Stimulated activated naive CD8-positive, alpha-beta T cell treated with anti-CD3 and anti-CD28 coated beads, Interleukin-15, Interleukin-2, amounts not matched to agents 100 ng/mL and 50 ng/mL, for 24 hours (primary cell): Measurements from ENCODE around the gene TGIF2.

ENCODE experiments used
- H3K27ac Mint-ChIP-seq: one replicate; pipeline ENCODE4 v1.8.0; 2021; ENCODE audit warnings: mild to moderate bottlenecking, mixed read lengths
- H3K27me3 Mint-ChIP-seq: one replicate; pipeline ENCODE4 v1.8.0; 2021; ENCODE audit warnings: mixed read lengths
- H3K36me3 Mint-ChIP-seq: one replicate; pipeline ENCODE4 v1.8.0; 2021; ENCODE audit warnings: low read depth, mixed read lengths
- H3K4me1 Mint-ChIP-seq: one replicate; pipeline ENCODE4 v1.8.0; 2021; ENCODE audit warnings: low read depth, mixed read lengths
- H3K4me3 Mint-ChIP-seq: one replicate; pipeline ENCODE4 v1.8.0; 2021; ENCODE audit warnings: mild to moderate bottlenecking, mixed read lengths
- H3K9me3 Mint-ChIP-seq: one replicate; pipeline ENCODE4 v1.8.0; 2021; ENCODE audit warnings: mixed read lengths

The TGIF2 gene

DNA sequence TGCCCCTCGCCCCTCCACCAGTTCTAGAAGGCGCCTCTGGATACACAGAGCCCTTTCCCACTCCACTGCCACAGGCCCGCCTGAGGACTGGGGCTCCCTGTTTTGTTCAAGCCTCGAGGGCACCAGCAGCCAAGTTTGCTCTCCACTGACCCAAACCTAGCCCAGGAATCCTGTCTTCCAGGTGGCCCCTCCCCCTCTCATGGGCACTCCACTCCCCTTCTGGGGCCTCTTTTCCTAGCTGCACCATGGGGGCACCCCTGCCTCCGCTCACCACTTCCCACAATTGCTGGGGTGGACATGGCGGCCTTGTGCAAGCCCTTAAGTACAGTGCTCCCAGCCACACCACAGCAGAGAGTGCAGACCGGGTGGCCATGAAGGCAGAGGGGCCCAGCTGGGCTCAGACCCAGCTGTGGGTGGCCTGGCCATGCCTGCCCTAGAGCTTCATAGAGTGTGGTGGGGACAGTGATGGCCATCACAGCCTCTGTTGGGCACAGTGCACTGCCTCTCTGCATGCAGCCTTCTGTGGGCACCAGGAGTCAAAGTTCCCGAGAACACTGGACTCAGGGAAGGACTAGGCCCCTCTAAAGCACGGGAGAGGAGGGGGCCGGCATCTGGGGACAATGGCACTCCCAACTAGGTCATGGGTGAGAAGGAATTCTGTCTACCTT, 30.7 kb upstream of the TGIF2 start:
- H3K36me3 Mint-ChIP-seq: no peaks in the 10 kb centered on the region
- peaks cover 3% of the 10 kb centered on the region for H3K4me1 Mint-ChIP-seq
- H3K9me3 Mint-ChIP-seq: no peaks in the 10 kb centered on the region
- H3K4me3 Mint-ChIP-seq: no peak overlapping the region
- H3K27ac Mint-ChIP-seq: no peak overlapping the region
- H3K27me3 Mint-ChIP-seq: no peaks in the 10 kb centered on the region

DNA sequence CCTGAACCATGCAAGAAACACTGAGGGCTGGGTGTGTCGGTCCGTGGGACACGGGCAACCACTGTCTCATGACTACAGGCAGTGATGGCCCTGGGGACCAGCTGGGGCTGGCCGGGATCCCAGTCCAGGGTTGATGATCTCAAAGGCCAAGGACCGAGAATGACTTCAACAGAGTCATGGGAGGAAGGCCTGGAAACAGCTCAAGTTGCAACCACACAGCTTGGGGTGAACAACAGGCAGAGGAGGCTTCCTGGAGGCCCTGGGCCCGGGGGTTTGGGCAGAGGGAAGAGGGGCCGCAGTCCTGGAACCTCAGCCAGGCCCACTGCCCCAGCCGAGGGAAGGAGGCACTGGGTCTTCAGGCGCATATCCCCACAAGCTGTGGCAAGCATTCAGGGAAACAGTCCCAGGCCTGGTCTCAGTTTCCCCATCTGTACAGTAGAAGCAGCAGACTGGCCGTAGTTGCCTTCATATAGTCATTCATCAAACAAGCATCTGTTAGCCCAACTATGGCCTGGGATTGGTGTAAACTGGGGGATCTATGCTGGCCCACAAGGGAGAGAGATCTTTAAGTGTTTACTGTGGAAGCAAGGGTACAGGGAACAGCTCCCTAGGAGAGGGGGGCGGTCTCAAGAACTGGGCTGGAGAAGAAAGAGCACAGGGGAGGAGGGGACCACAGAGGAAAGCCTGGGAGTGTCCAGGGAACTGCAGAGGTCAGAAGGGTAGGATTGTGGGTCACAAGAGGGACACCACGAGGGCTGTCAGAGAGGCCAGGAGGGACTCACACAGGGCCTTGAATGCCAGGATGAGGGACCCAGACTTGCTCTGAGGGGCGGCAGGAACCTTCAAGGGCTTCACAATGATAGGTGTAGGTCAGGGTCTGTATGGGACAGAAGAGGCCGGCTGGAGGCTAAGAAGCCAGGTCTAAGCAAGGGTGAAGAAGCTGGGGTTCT, 29.9 kb upstream of the TGIF2 start:
- no peaks in the 10 kb centered on the region for H3K27me3 Mint-ChIP-seq
- H3K36me3 Mint-ChIP-seq: no peaks in the 10 kb centered on the region
- no peak overlapping the region for H3K27ac Mint-ChIP-seq
- H3K9me3 Mint-ChIP-seq: no peaks in the 10 kb centered on the region
- peaks cover 3% of the 10 kb centered on the region for H3K4me1 Mint-ChIP-seq
- no peak overlapping the region for H3K4me3 Mint-ChIP-seq

DNA sequence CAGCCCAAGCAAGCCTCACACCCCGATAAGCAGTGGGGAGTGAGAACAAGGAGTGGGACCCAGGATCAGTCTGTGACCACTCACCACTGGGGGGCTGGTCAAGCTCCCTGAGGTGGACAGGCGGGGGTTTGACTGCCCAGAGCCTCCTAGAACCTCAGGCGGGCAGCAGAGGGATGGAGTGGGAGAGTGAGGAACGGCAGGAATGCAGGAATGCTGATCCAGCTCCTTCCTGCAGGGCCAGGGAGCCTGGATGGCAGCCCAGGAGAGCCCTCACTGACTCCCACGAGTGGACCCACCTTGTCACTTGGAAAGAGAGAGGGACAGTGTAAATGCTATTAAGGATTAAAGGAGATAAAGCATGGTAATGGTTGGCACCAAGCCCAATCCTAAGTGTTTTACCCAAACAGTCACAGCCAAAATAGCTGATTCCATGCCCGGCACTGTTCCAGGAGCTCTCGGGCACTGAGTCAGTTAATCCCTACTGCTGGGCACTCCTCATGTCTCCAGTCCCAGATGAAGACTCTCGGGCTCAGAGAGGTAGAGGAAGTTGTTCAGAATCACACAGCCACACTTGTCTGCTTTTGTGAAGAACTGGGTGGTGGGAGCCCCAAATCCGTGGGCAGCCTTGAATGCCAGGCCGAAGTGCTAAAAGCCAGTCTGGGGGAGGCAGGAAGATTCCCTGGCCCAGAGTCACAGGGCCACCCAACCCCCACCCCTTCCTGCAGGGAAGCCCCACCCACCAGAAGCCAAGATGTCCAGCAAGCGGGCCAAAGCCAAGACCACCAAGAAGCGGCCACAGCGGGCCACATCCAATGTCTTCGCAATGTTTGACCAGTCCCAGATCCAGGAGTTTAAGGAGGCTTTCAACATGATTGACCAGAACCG, 29.0 kb upstream of the TGIF2 start:
- H3K9me3 Mint-ChIP-seq: no peaks in the 10 kb centered on the region
- H3K4me1 Mint-ChIP-seq: peaks cover 3% of the 10 kb centered on the region
- no peaks in the 10 kb centered on the region for H3K36me3 Mint-ChIP-seq
- H3K27me3 Mint-ChIP-seq: no peaks in the 10 kb centered on the region
- H3K4me3 Mint-ChIP-seq: no peak overlapping the region
- no peak overlapping the region for H3K27ac Mint-ChIP-seq

DNA sequence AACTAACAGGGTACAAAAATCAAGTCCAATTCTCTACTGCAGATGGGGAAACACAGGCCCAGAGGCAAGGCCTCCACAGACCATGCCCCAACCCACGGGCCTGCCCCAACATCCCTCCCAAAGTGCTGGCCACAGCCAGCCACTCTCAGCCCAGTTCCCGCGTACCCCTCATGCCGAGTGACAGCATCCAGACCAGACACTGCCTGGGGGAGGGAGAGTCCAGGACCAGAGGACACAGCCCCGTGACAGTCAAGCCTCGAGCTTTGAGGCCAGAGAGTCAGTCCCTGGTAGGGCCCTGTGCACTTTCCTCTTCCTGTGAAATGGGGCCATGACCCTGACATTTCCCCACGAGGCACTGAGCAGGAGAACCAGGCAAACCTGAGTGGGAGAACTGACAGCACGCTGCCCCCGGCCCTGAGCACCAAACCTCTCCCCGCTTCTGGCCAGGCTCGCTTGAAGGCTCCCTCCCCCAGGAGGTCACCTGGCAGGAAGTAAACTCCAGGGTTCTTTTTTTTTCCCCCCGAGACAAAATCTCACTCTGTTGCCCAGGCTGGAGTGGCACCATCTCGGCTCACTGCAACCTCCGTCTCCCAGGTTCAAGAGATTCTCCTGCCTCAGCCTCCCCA, 27.2 kb upstream of the TGIF2 start:
- Mint-ChIP-seq H3K27me3 (no peaks in the 10 kb centered on the region), H3K27ac (no peak overlapping the region), H3K4me3 (no peak overlapping the region), H3K4me1 (no peaks in the 10 kb centered on the region), H3K36me3 (no peaks in the 10 kb centered on the region), H3K9me3 (no peaks in the 10 kb centered on the region)

DNA sequence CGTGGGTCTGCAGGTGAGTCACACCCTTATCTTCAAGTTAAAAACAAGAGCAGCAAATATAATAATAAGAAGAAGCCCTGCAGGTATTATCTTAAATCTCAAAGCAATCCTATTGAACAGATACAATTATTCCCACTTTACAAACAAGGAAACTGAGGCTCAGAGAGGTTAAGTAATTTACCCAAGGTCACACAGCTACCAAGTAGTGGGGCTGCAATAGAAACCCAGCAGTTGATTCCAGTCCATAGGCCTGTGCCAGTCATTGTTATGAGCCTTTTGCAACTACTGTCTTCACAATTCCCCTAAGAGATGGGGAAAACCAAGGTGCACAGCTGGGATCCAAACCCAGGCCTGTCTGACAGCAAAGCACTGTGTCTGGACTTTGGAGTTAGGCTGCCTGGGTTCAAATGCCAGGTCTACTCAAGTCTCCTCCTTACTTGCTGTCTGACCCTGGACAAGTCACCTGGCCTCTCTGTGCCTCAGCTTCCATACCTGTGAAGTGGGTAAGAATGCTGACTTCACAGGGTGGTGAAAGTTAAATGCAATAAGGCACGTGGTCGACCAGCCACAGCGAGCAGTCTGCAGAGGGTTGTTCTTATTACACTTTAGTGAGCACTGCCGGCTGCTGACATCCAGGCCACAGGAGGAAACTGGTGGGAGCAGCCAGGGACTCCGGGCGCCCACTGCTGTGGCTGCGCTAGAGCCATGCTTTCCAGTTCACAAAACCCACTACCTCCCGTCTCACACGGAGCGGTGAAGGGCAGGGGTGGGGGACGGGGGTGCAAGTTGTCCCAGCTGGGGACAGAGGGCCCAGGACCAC, 26.0 kb upstream of the TGIF2 start:
- Mint-ChIP-seq H3K27me3 (no peaks in the 10 kb centered on the region), H3K4me3 (no peak overlapping the region), H3K36me3 (no peaks in the 10 kb centered on the region), H3K4me1 (no peaks in the 10 kb centered on the region), H3K9me3 (no peaks in the 10 kb centered on the region), H3K27ac (no peak overlapping the region)

DNA sequence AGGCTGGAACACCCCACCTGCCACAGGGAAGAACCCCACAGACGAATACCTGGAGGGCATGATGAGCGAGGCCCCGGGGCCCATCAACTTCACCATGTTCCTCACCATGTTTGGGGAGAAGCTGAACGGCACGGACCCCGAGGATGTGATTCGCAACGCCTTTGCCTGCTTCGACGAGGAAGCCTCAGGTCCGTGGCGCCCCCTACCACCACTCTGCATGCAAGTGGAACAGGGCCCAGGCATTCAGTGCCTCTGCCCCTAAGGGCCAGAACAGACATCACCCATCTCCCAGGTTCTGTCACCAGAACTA, 25.4 kb upstream of the TGIF2 start:
- H3K4me1 Mint-ChIP-seq: no peaks in the 10 kb centered on the region
- no peak overlapping the region for H3K27ac Mint-ChIP-seq
- no peaks in the 10 kb centered on the region for H3K27me3 Mint-ChIP-seq

DNA sequence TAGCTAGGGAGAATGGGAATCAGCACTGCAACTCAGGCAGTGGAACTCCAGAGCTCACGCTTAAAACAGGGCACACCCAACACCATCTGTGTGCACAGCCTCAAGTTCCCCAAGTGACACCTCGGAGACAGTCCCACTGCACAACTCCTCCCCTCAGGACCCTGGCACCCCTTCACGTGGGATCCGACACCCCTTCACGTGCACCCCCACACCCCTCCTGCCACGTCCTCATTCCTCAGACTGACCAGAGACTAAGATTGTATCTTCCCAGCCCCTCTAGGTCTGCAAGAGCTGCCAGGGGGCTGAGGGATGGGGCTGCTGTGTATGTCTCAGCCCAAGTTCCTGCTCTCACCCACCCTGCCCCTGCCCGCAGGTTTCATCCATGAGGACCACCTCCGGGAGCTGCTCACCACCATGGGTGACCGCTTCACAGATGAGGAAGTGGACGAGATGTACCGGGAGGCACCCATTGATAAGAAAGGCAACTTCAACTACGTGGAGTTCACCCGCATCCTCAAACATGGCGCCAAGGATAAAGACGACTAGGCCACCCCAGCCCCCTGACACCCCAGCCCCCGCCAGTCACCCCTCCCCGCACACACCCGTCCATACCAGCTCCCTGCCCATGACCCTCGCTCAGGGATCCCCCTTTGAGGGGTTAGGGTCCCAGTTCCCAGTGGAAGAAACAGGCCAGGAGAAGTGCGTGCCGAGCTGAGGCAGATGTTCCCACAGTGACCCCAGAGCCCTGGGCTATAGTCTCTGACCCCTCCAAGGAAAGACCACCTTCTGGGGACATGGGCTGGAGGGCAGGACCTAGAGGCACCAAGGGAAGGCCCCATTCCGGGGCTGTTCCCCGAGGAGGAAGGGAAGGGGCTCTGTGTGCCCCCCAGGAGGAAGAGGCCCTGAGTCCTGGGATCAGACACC, 24.4 kb upstream of the TGIF2 start:
- H3K4me1 Mint-ChIP-seq: no peaks in the 10 kb centered on the region
- H3K27me3 Mint-ChIP-seq: no peaks in the 10 kb centered on the region
- no peaks in the 10 kb centered on the region for H3K36me3 Mint-ChIP-seq
- no peak overlapping the region for H3K4me3 Mint-ChIP-seq
- no peak overlapping the region for H3K27ac Mint-ChIP-seq
- H3K9me3 Mint-ChIP-seq: no peaks in the 10 kb centered on the region

More for the DNA sequence above, 25.4 kb upstream of the TGIF2 start:
- no peaks in the 10 kb centered on the region for H3K36me3 Mint-ChIP-seq
- H3K4me3 Mint-ChIP-seq: no peak overlapping the region
- H3K9me3 Mint-ChIP-seq: no peaks in the 10 kb centered on the region

DNA sequence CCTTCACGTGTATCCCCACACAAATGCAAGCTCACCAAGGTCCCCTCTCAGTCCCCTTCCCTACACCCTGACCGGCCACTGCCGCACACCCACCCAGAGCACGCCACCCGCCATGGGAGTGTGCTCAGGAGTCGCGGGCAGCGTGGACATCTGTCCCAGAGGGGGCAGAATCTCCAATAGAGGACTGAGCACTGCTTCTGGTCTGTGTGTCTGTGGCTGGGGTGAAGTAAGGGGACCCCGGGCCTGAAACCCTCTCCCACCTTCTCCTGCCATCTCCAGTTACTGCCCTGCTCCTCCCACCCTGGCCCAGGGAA, 23.8 kb upstream of the TGIF2 start:
- no peaks in the 10 kb centered on the region for H3K27me3 Mint-ChIP-seq
- no peaks in the 10 kb centered on the region for H3K4me1 Mint-ChIP-seq
- no peaks in the 10 kb centered on the region for H3K9me3 Mint-ChIP-seq
- H3K27ac Mint-ChIP-seq: no peak overlapping the region
- no peaks in the 10 kb centered on the region for H3K36me3 Mint-ChIP-seq
- no peak overlapping the region for H3K4me3 Mint-ChIP-seq

DNA sequence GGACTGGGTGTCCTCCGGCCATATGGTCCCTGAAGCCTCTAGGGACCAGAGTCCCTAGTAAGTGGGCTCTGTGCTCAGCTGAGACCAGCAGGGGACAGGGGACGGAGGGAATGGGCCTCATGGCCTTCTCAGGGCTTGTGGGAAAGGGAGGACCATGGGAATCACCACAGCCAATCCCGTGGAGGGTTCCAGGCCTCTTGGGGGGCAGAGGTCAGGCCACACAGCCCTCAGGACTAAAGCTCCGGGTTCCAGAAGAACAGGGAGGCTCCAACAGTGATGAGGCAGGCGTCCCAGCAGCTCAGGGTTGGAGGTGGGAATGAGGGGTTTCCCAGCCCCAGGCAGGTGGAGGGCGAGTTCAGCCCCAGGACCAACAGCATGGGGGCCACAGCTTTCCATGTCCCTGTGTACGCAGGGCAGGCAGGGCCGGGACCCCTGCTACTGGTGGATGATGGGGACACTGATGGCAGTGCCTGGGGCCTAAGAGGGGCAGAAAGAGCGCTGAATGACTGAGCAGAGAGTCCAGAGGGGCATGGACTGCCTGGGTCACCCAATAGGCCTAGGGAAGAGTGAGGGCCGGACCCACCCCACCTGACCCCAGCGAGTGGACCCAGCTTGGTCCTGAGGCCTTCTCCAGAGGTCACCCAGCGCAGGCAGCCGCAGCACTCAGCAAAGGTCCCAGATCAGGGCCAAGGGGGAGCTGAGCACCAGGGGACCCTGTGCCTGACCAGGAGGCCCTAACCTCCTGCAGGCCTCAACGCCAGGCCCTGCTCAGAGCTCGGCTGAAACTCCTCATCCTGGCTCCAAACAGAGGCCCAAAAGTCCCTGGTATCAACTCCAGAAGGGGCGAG, 23.2 kb upstream of the TGIF2 start:
- no peaks in the 10 kb centered on the region for H3K36me3 Mint-ChIP-seq
- no peak overlapping the region for H3K4me3 Mint-ChIP-seq
- no peaks in the 10 kb centered on the region for H3K9me3 Mint-ChIP-seq
- H3K27me3 Mint-ChIP-seq: no peaks in the 10 kb centered on the region
- H3K4me1 Mint-ChIP-seq: no peaks in the 10 kb centered on the region
- no peak overlapping the region for H3K27ac Mint-ChIP-seq

DNA sequence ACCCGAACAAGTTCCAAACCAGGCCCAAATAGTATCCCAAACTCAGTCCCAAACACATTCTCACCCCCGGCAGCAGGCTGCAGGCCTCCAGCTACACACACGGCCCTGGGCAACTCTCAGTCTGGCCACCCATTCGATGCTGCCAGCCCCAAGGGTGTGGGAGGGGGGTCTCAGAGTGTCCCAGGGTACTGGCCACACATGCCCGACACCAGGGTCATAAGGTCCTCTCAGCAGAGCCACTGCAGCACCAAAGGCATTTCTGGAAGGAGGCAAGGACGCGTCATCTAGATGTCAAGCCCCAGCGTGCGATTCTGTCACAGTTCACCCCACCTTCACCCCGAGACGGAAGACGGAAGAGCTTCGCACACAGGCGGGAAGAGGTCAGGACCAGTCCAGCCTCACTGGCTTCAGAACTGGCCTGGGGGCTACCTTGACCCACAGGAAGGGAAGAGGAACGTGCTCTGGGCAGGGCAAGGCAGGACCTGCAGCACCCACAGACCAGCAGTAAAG, 22.6 kb upstream of the TGIF2 start:
- H3K4me1 Mint-ChIP-seq: no peaks in the 10 kb centered on the region
- H3K27me3 Mint-ChIP-seq: no peaks in the 10 kb centered on the region
- H3K4me3 Mint-ChIP-seq: no peak overlapping the region
- H3K9me3 Mint-ChIP-seq: no peaks in the 10 kb centered on the region
- H3K27ac Mint-ChIP-seq: no peak overlapping the region
- H3K36me3 Mint-ChIP-seq: no peaks in the 10 kb centered on the region

DNA sequence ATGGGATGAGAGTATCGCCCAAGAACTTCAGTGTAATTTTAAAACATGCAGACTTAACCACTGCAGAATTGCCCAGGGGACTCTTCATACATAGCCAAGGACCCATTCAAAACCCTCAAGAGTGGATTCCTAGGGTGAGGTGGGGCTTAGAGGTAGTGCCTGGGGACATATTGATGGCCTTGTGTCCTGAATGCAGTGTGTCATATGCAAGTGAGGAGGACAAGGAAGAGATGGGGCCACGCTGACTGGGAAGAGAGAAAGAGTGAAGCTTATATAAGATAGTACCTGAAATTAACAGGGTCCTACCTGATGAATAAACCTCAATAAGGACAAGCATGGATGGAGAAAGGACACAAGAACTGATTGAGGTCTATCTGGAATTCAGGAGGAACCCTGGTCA, 18.1 kb upstream of the TGIF2 start:
- Mint-ChIP-seq H3K36me3 (no peaks in the 10 kb centered on the region), H3K27ac (no peak overlapping the region), H3K27me3 (no peaks in the 10 kb centered on the region), H3K4me3 (no peak overlapping the region), H3K9me3 (no peaks in the 10 kb centered on the region), H3K4me1 (peaks cover 9% of the 10 kb centered on the region)

DNA sequence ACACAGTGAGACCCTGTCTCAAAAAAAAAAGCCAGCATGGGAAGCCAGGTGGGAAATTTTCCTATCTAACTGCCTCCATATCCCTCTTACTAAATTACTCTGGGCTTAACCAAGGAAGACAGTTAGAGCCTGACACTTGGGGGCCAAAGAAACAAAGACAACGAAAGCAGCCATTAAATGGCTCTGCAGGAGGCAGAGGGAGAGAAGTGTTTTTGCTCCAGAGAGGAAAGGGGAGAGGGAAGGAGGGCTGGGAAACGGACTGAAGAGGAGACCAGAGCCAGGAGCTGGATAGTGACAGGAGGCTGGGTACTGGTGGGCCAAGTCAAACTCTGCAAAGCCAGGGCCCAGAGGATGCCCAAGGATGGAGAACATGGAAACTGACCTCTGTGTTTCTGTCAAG, 10.7 kb upstream of the TGIF2 start:
- peaks cover 3% of the 10 kb centered on the region for H3K4me1 Mint-ChIP-seq

More for the DNA sequence above, 10.7 kb upstream of the TGIF2 start:
- H3K9me3 Mint-ChIP-seq: no peaks in the 10 kb centered on the region
- H3K36me3 Mint-ChIP-seq: peaks cover 15% of the 10 kb centered on the region
- H3K27me3 Mint-ChIP-seq: no peaks in the 10 kb centered on the region
- no peak overlapping the region for H3K4me3 Mint-ChIP-seq
- no peak overlapping the region for H3K27ac Mint-ChIP-seq
